Tibial nerve (tissue), 4 donors: Measurements from ENCODE around the gene PLAC1. TPM values are rescaled to one million over a fixed set of nuclear protein-coding genes. Genes with fewer than 3 reads are reported as not detected.
A peak's percentile ranks its signal among the peaks of the same experiment; 100 is the strongest.

Experiments used
- DNase-seq, 2 donors: peaks; one replicate each; pipeline ENCODE4 v3.0.0-alpha.2; 2019; ENCODE audit warnings: low spot score in 2 of 2
- H3K27ac ChIP-seq, 4 donors: fragments of 200-600 bp; sonication (generic) in 3 of 4; one replicate each; pipeline ENCODE4 v1.5.1; 2017 to 2019; ENCODE audit warnings: mild to moderate bottlenecking in 1 of 4
- H3K27me3 ChIP-seq, 2 donors: fragments of 200-600 bp; sonication (generic) in 1 of 2; one replicate each; pipeline versions ENCODE4 v1.5.1 to v1.6.0; 2017 to 2019
- H3K36me3 ChIP-seq, 3 donors: fragments of 200-600 bp; sonication (generic); one replicate each; pipeline ENCODE4 v1.5.1; 2018 to 2019
- H3K4me1 ChIP-seq, 4 donors: fragments of 200-600 bp; sonication (generic) in 3 of 4; one replicate each; pipeline ENCODE4 v1.5.1; 2017 to 2019
- H3K4me3 ChIP-seq, 4 donors: fragments of 200-600 bp; sonication (generic) in 3 of 4; one replicate each; pipeline ENCODE4 v1.5.1; 2017 to 2019; ENCODE audit warnings: mild to moderate bottlenecking in 1 of 4, moderate library complexity in 1 of 4
- H3K9me3 ChIP-seq, 4 donors: fragments of 200-600 bp; sonication (generic) in 3 of 4; one replicate each; pipeline ENCODE4 v1.5.1; 2017 to 2019
- CTCF ChIP-seq, 5 experiments: fragments of 200-600 bp in 3 of 5; fragments of 450-650 bp in 2 of 5; sonication (generic) in 3 of 5; IDR thresholded peaks; one replicate each; pipeline ENCODE4 v1.5.1; 2016 to 2019; ENCODE audit warnings: antibody characterized with exemption in 5 of 5, mild to moderate bottlenecking in 3 of 5, moderate library complexity in 2 of 5
- EP300 ChIP-seq, 2 donors: sonication (generic); formaldehyde crosslinking; IDR thresholded peaks; one replicate each; pipeline ENCODE4 v1.6.1; 2017; ENCODE audit warnings: antibody characterized with exemption in 2 of 2, mild to moderate bottlenecking in 1 of 2
- POLR2A ChIP-seq, 2 donors: fragments of 450-650 bp; IDR thresholded peaks; one replicate each; pipeline ENCODE4 v1.6.1; 2017; ENCODE audit warnings: antibody characterized with exemption in 2 of 2, mild to moderate bottlenecking in 2 of 2, moderate library complexity in 2 of 2
- WGBS, 2 donors: methylation state at CpG; one replicate each; pipeline ENCODE4 v1.1.5; 2018; 5-methylcytosine and 5-hydroxymethylcytosine counted together
- total RNA-seq, 4 donors: library from RNA; depleted of rRNA; stranded (reverse); fragments of >200 nt; gene quantifications; one replicate each; pipeline ENCODE4 v1.1.0, GENCODE V29; 2016

The PLAC1 gene
- total RNA-seq, 4 donors from 2014 or later, result not detected

GRCh38 chrX:134625315-134625718, 33.0 kb downstream of the PLAC1 start:
- DNase-seq, result peak in 1 of 2 donors; percentile 10
- H3K4me1 ChIP-seq, result peaks cover 0 to 4% (median 0%) of the 10 kb centered on the region in 4 donors
- WGBS, 2 donors, result 9 to 34% methylated on average over 3 of the region's 3 CpGs
- peaks cover 0 to 8% of the 10 kb centered on the region in 2 donors for H3K27me3 ChIP-seq
- H3K4me3 ChIP-seq, result no peak overlapping the region
- no peak for TF ChIP-seq POLR2A (IDR thresholded peaks at IDR 0.05)
- TF ChIP-seq EP300 (IDR thresholded peaks at IDR 0.05), result peak in 1 of 2 donors; percentile 72
- TF ChIP-seq CTCF (IDR thresholded peaks at IDR 0.05), result no peak
- H3K27ac ChIP-seq, result no peak overlapping the region
- no peaks in the 10 kb centered on the region for H3K9me3 ChIP-seq
- H3K36me3 ChIP-seq, result no peaks in the 10 kb centered on the region

GRCh38 chrX:134624046-134624430, 34.2 kb downstream of the PLAC1 start:
- DNase-seq, result no peak
- TF ChIP-seq POLR2A (IDR thresholded peaks at IDR 0.05) (no peak), CTCF (IDR thresholded peaks at IDR 0.05) (no peak), EP300 (IDR thresholded peaks at IDR 0.05) (no peak)
- WGBS, 2 donors, result 63 to 77% methylated on average over 3 of the region's 3 CpGs
- Histone ChIP-seq H3K27me3 (peaks cover 0 to 3% of the 10 kb centered on the region in 2 donors), H3K27ac (no peak overlapping the region), H3K4me1 (peaks cover 0 to 4% (median 0%) of the 10 kb centered on the region in 4 donors), H3K4me3 (no peak overlapping the region), H3K36me3 (no peaks in the 10 kb centered on the region), H3K9me3 (no peaks in the 10 kb centered on the region)

- 59 to 60% methylated on average over 7 to 10 of the region's 10 CpGs for WGBS, 2 donors
- Histone ChIP-seq H3K27ac (no peak overlapping the region), H3K4me1 (peaks cover 0 to 4% (median 0%) of the 10 kb centered on the region in 4 donors), H3K9me3 (no peaks in the 10 kb centered on the region), H3K27me3 (peaks cover 0 to 3% of the 10 kb centered on the region in 2 donors), H3K36me3 (no peaks in the 10 kb centered on the region), H3K4me3 (no peak overlapping the region)
- no peak for TF ChIP-seq EP300 (IDR thresholded peaks at IDR 0.05)
- no peak for TF ChIP-seq POLR2A (IDR thresholded peaks at IDR 0.05)
- no peak for TF ChIP-seq CTCF (IDR thresholded peaks at IDR 0.05)
- no peak for DNase-seq
Observed at GRCh38 chrX:134623293-134624045, 34.8 kb downstream of the PLAC1 start.

- no peak for DNase-seq
- Histone ChIP-seq H3K9me3 (no peaks in the 10 kb centered on the region), H3K27ac (no peak overlapping the region), H3K4me1 (peaks cover 0 to 4% (median 0%) of the 10 kb centered on the region in 4 donors), H3K27me3 (peaks cover 0 to 3% of the 10 kb centered on the region in 2 donors), H3K36me3 (no peaks in the 10 kb centered on the region), H3K4me3 (no peak overlapping the region)
- WGBS, 2 donors, result 61 to 70% methylated on average over 2 of the region's 2 CpGs
- TF ChIP-seq CTCF (IDR thresholded peaks at IDR 0.05) (no peak), EP300 (IDR thresholded peaks at IDR 0.05) (no peak), POLR2A (IDR thresholded peaks at IDR 0.05) (no peak)
Observed at GRCh38 chrX:134622813-134623185, 35.5 kb downstream of the PLAC1 start.

GRCh38 chrX:134622056-134622812, 36.0 kb downstream of the PLAC1 start:
- 50 to 52% methylated on average over 6 of the region's 6 CpGs for WGBS, 2 donors
- Histone ChIP-seq H3K27me3 (peaks cover 0 to 3% of the 10 kb centered on the region in 2 donors), H3K36me3 (no peaks in the 10 kb centered on the region), H3K4me3 (no peak overlapping the region), H3K27ac (no peak overlapping the region), H3K9me3 (no peaks in the 10 kb centered on the region), H3K4me1 (peaks cover 0 to 4% (median 0%) of the 10 kb centered on the region in 4 donors)
- DNase-seq, result no peak
- TF ChIP-seq POLR2A (IDR thresholded peaks at IDR 0.05) (no peak), EP300 (IDR thresholded peaks at IDR 0.05) (no peak), CTCF (IDR thresholded peaks at IDR 0.05) (no peak)
